Measurements from ENCODE around the gene DESI2. TPM values are rescaled to one million over a fixed set of nuclear protein-coding genes. Genes with fewer than 3 reads are reported as not detected.

Gene DESI2
- total and polyA plus RNA-seq, 2 experiments from 2014 or later: 43.9 to 65.9 TPM

DNA sequence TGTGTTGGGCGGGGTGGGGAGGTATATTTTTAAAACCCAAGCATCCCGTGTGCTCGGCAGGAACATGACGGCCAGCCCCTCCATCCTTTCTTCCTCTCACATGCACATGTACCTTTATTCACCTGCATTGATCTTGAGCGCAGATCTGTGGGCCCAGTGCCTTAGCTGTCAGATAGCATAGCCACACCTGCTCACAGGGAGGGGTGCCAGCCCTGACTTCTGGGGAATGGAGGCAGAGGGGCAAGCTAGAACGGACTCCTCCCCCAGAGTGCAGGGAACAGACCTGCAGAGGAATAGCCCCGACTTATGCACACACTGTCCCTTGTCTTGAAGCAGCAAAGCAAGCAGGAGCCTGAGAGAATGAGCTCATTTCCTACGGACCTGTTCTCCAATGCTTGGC is 56.1 kb downstream of the DESI2 start:
- Histone ChIP-seq H3K9ac (no peak overlapping the region), H3K36me3 (ENCODE audit: low read depth) (no peaks in the 10 kb centered on the region), H3K4me1 (ENCODE audit: insufficient read depth) (no peaks in the 10 kb centered on the region), H3K27me3 (replicated peaks; ENCODE audit: insufficient read depth) (no peaks in the 10 kb centered on the region), H3F3A (ENCODE audit: insufficient read depth) (no peaks in the 10 kb centered on the region), H3K79me2 (ENCODE audit: insufficient read depth) (no peaks in the 10 kb centered on the region), H3K4me3 (no peak overlapping the region), H3K9me2 (ENCODE audit: insufficient read depth) (no peaks in the 10 kb centered on the region), H4K20me1 (ENCODE audit: insufficient read depth) (no peaks in the 10 kb centered on the region), H3K9me3 (ENCODE audit: low read depth) (no peaks in the 10 kb centered on the region), H2AFZ (no peak overlapping the region), H3K4me2 (ENCODE audit: unreplicated experiment) (no peak overlapping the region), H3K27ac (no peak overlapping the region)
- TF ChIP-seq EZH2 (IDR thresholded peaks at IDR 0.05; ENCODE audit: insufficient read depth, poor library complexity, severe bottlenecking) (no peak), EZH2phosphoT487 (IDR thresholded peaks at IDR 0.05; ENCODE audit: insufficient read depth, low read depth) (no peak)
- DNase-seq: no peak
- 87 to 89% methylated on average over 8 of the region's 8 CpGs for WGBS, 2 experiments (ENCODE audit: low coverage in 1 of 2, low lambda C conversion rate in 2 of 2, missing lambda C conversion rate in 2 of 2)
- in situ Hi-C loops (cut with MboI): no loop called here

DNA sequence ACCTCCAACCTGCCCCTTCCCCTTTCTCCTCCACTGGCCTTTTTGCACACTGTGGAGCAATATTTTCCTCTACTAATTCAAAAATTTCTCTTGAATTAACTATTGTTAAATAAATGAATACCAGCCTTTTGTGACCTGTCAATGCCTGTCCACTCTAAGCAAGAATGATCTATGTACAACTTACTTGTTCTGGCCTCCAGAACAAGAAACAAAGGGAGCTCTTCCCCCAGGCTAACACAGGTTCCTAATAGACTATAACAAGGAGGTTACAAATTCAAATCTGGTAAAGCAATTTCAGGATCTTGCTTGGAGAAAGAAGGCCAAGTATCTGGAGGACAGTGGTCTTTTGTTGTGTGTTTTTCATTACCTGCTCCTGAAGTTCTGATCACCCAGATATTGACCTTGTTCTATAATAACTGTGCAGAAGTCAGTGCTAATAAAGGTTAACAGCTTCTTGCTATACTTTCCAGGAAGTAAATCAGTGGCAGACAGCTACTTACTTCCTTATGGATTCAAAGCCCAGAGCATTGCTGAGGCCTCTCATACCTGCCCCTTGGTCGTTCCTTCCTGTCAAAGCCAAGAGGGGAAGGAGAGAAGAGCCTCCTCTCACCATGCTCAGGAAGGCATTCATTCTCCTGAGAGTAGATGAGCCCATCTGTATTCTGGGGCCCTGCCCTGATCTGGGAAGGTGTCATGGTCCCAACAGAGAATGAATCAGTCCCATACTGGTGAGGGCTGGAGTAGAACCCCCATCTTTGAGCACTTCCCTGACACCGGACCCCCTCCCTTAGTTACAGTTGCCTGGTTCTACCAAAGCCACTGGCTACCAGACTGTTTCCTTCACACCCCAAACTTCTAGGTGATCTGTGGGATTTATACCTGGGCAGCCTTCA is 56.8 kb downstream of the DESI2 start:
- Histone ChIP-seq H4K20me1 (ENCODE audit: insufficient read depth) (no peaks in the 10 kb centered on the region), H3K79me2 (ENCODE audit: insufficient read depth) (no peaks in the 10 kb centered on the region), H2AFZ (no peak overlapping the region), H3K9me2 (ENCODE audit: insufficient read depth) (no peaks in the 10 kb centered on the region), H3K4me3 (no peak overlapping the region), H3K4me1 (ENCODE audit: insufficient read depth) (no peaks in the 10 kb centered on the region), H3K9ac (no peak overlapping the region), H3K4me2 (ENCODE audit: unreplicated experiment) (no peak overlapping the region), H3K9me3 (ENCODE audit: low read depth) (no peaks in the 10 kb centered on the region), H3K36me3 (ENCODE audit: low read depth) (no peaks in the 10 kb centered on the region), H3K27me3 (replicated peaks; ENCODE audit: insufficient read depth) (no peaks in the 10 kb centered on the region), H3F3A (ENCODE audit: insufficient read depth) (no peaks in the 10 kb centered on the region), H3K27ac (no peak overlapping the region)
- DNase-seq: no peak
- no peak for TF ChIP-seq EZH2 (IDR thresholded peaks at IDR 0.05; ENCODE audit: insufficient read depth, poor library complexity, severe bottlenecking)
- WGBS, 2 experiments (ENCODE audit: low coverage in 1 of 2, low lambda C conversion rate in 2 of 2, missing lambda C conversion rate in 2 of 2): 52 to 100% methylated on average over 1 to 2 of the region's 2 CpGs
- in situ Hi-C loops (cut with MboI): no loop called here

DNA sequence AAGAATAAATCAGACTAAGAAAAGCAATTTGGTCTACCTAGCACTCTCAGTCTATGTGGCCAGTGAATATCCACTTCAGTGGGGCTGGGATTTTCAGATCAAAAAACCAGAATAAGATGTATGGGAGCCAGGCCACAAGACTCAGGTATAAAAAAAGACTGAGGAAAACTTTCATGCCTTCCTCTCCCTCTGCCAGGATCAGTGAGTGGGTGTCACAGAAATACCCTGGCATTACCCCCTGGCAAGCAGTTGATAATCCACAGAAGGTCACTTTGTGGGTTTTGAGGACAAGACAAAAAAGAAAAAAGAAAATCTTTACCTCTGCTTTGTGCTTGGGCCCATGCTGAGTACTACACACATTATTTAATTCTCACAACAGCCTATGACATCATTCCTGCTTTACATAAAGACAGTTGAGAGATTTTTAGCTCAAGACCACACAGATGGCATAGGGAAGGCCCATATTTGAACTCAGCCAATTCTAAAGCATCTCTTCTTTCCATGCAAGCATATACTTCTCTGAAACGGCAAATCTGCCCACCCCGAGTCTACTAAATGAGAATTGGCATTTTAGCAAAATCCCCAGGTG is 57.6 kb downstream of the DESI2 start:
- Histone ChIP-seq H3K9ac (no peak overlapping the region), H4K20me1 (ENCODE audit: insufficient read depth) (no peaks in the 10 kb centered on the region), H3K27ac (no peak overlapping the region), H3K9me3 (ENCODE audit: low read depth) (no peaks in the 10 kb centered on the region), H3F3A (ENCODE audit: insufficient read depth) (no peaks in the 10 kb centered on the region), H3K27me3 (replicated peaks; ENCODE audit: insufficient read depth) (no peaks in the 10 kb centered on the region), H3K4me1 (ENCODE audit: insufficient read depth) (no peaks in the 10 kb centered on the region), H3K9me2 (ENCODE audit: insufficient read depth) (no peaks in the 10 kb centered on the region), H3K79me2 (ENCODE audit: insufficient read depth) (no peaks in the 10 kb centered on the region), H3K36me3 (ENCODE audit: low read depth) (no peaks in the 10 kb centered on the region), H2AFZ (no peak overlapping the region), H3K4me3 (no peak overlapping the region), H3K4me2 (ENCODE audit: unreplicated experiment) (no peak overlapping the region)
- 62 to 82% methylated on average over 2 of the region's 2 CpGs for WGBS, 2 experiments (ENCODE audit: low coverage in 1 of 2, low lambda C conversion rate in 2 of 2, missing lambda C conversion rate in 2 of 2)
- DNase-seq: no peak
- TF ChIP-seq EZH2 (IDR thresholded peaks at IDR 0.05; ENCODE audit: insufficient read depth, poor library complexity, severe bottlenecking) (no peak), EZH2phosphoT487 (IDR thresholded peaks at IDR 0.05; ENCODE audit: insufficient read depth, low read depth) (no peak)
- in situ Hi-C loops (cut with MboI): no loop called here

DNA sequence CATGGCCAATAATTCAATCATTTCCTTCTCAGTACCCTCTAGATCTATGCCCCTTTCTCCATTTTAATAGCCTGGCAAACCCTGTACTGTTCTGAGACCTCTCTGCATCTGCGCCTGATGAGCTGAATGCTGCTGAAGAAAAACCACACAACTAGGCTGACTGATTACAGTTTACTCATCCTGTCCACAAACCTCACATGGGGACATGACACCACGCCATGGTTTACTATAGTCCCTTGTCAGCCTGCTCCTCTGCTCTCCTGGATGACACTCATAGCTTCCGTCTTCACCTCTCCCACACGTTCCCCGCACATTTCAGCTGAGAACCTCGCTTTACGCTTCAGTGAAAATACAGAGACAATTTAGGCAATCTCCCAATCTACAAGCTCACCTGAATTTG is 59.7 kb downstream of the DESI2 start:
- no peaks in the 10 kb centered on the region for H3K9me3 ChIP-seq (ENCODE audit: low read depth)
- H3K9me2 ChIP-seq (ENCODE audit: insufficient read depth): no peaks in the 10 kb centered on the region
- no peak overlapping the region for H3K9ac ChIP-seq
- no peaks in the 10 kb centered on the region for H3F3A ChIP-seq (ENCODE audit: insufficient read depth)
- DNase-seq: no peak
- no peaks in the 10 kb centered on the region for H4K20me1 ChIP-seq (ENCODE audit: insufficient read depth)
- H3K4me2 ChIP-seq (ENCODE audit: unreplicated experiment): no peak overlapping the region
- H3K4me1 ChIP-seq (ENCODE audit: insufficient read depth): no peaks in the 10 kb centered on the region
- no peaks in the 10 kb centered on the region for H3K36me3 ChIP-seq (ENCODE audit: low read depth)
- no peak overlapping the region for H2AFZ ChIP-seq
- no peak overlapping the region for H3K27ac ChIP-seq
- in situ Hi-C loops (cut with MboI): no loop called here
- no peaks in the 10 kb centered on the region for H3K79me2 ChIP-seq (ENCODE audit: insufficient read depth)
- TF ChIP-seq EZH2phosphoT487 (IDR thresholded peaks at IDR 0.05; ENCODE audit: insufficient read depth, low read depth) (no peak), EZH2 (IDR thresholded peaks at IDR 0.05; ENCODE audit: insufficient read depth, poor library complexity, severe bottlenecking) (no peak)
- WGBS, 2 experiments (ENCODE audit: low coverage in 1 of 2, low lambda C conversion rate in 2 of 2, missing lambda C conversion rate in 2 of 2): 96 to 99% methylated on average over 7 of the region's 7 CpGs
- no peaks in the 10 kb centered on the region for H3K27me3 ChIP-seq (replicated peaks; ENCODE audit: insufficient read depth)
- H3K4me3 ChIP-seq: no peak overlapping the region
